GM12878 (cell line): ENCODE measurements around the gene SFXN5.

ENCODE experiments used
- ATF3 ChIP-seq: IDR thresholded peaks from 2 replicates; pipeline ENCODE4 v1.6.1; 2011; ENCODE audit warnings: low read depth, mild to moderate bottlenecking, low read length, moderate library complexity, borderline replicate concordance; ENCODE audit errors: extremely low read depth
- CREM ChIP-seq: IDR thresholded peaks from 2 replicates; pipeline ENCODE4 v1.6.1; 2014; ENCODE audit warnings: antibody characterized with exemption, low read depth
- CTCF ChIP-seq, 3 experiments: IDR thresholded peaks in 2 of 3; conservative IDR thresholded peaks in 1 of 3; 2 replicates each; pipeline ENCODE4 v1.5.1; 2011; ENCODE audit warnings: low read depth in 3 of 3, low read length in 3 of 3, mild to moderate bottlenecking in 3 of 3, control low read depth in 2 of 3, moderate library complexity in 2 of 3, inconsistent platforms in 1 of 3, mixed read lengths in 1 of 3; ENCODE audit not compliant: control insufficient read depth in 2 of 3, insufficient read depth in 1 of 3; ENCODE audit errors: extremely low read depth in 1 of 3
- DPF2 ChIP-seq: fragments of 450-650 bp; IDR thresholded peaks from 2 replicates; pipeline ENCODE4 v1.6.1; 2017; ENCODE audit warnings: mild to moderate bottlenecking
- ETV6 ChIP-seq, 2 experiments: fragments of 450-650 bp in 1 of 2; IDR thresholded peaks in 1 of 2; conservative IDR thresholded peaks in 1 of 2; 2 replicates each; pipeline ENCODE4 v1.6.1; 2014; ENCODE audit warnings: antibody characterized with exemption in 1 of 2, borderline replicate concordance in 1 of 2, low read depth in 1 of 2, mild to moderate bottlenecking in 1 of 2, moderate library complexity in 1 of 2
- EZH2 ChIP-seq: IDR thresholded peaks from 2 replicates; pipeline ENCODE4 v1.6.1; 2012; ENCODE audit warnings: low read depth, mild to moderate bottlenecking, control low read depth, inconsistent platforms, low read length, borderline replicate concordance; ENCODE audit not compliant: control insufficient read depth
- MAX ChIP-seq: IDR thresholded peaks from 2 replicates; pipeline ENCODE4 v1.6.1; 2012; ENCODE audit warnings: low read depth, low read length, improper control_type of control experiment
- SIX5 ChIP-seq: IDR thresholded peaks from 2 replicates; pipeline ENCODE4 v1.6.1; 2011; ENCODE audit warnings: mild to moderate bottlenecking, low read depth, low read length, moderate library complexity; ENCODE audit not compliant: severe bottlenecking
- SUZ12 ChIP-seq: fragments of 200-600 bp; sonication (generic); IDR thresholded peaks from one replicate; pipeline ENCODE4 v1.6.1; 2018; ENCODE audit warnings: antibody characterized with exemption, mild to moderate bottlenecking; ENCODE audit not compliant: unreplicated experiment
- USF2 ChIP-seq: IDR thresholded peaks from 2 replicates; pipeline ENCODE4 v1.6.1; 2011; ENCODE audit warnings: low read depth, low read length, improper control_type of control experiment, borderline replicate concordance
- TF ChIP-seq, protein P1 (sequence below): IDR thresholded peaks from 2 replicates; pipeline ENCODE4 v1.6.1; 2012; ENCODE audit warnings: improper control_type of control experiment, low read depth, low read length; ENCODE audit not compliant: insufficient replicate concordance
- TF ChIP-seq, protein P2 (sequence below): fragments of 450-650 bp; formaldehyde crosslinking; IDR thresholded peaks from 2 replicates; pipeline ENCODE4 v1.5.0; 2022; ENCODE audit warnings: mild to moderate bottlenecking, missing genetic modification characterization

DNA sequence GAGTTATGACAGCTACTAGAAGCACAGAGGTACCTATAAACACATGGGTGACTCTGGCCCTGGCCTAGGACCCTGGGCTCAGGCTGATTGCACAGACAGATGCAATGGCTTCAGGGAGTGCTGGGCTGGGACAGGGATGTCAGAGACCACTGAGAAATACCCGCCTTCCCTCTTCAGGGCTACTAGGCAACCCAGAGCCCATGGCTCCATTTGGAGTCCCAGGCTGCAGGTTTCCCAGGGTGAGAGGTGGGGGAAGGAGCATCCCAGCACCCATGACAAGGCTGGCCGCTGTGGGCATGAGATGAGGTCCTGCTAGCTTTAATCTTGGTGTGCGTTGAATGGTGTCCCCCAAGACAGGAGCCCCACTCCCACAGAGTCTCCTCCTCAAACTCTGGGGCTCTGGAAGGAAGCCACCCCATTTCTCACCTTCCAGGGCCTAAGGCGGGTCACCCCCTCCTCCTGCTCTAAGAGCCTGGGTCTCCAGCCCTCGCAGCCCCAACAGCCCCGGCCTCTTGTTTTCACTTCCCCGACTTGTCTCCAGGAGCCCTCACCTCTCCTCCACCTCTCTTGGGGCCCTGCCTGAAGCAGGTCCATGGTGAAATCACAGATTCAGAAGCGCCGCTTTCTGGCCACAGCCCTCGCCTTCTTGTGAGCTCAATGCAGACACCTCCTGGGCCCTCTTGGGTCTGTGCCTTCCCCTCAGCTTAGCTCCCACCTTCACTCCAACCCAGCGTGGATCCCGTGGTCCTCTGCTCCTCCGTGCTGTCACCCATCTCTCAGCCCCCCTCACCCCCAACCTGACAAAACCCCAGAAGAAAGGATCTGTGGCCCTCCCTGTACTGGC lies 112.7 kb downstream of the SFXN5 start:
- TF ChIP-seq USF2, result no peak
- TF ChIP-seq ETV6 (conservative IDR thresholded peaks at IDR 0.05 in 1 of 2, IDR thresholded peaks at IDR 0.05 in 1 of 2; ENCODE audit: borderline replicate concordance in 1 of 2, low read depth in 1 of 2), result no peak
- TF ChIP-seq, protein P1, sequence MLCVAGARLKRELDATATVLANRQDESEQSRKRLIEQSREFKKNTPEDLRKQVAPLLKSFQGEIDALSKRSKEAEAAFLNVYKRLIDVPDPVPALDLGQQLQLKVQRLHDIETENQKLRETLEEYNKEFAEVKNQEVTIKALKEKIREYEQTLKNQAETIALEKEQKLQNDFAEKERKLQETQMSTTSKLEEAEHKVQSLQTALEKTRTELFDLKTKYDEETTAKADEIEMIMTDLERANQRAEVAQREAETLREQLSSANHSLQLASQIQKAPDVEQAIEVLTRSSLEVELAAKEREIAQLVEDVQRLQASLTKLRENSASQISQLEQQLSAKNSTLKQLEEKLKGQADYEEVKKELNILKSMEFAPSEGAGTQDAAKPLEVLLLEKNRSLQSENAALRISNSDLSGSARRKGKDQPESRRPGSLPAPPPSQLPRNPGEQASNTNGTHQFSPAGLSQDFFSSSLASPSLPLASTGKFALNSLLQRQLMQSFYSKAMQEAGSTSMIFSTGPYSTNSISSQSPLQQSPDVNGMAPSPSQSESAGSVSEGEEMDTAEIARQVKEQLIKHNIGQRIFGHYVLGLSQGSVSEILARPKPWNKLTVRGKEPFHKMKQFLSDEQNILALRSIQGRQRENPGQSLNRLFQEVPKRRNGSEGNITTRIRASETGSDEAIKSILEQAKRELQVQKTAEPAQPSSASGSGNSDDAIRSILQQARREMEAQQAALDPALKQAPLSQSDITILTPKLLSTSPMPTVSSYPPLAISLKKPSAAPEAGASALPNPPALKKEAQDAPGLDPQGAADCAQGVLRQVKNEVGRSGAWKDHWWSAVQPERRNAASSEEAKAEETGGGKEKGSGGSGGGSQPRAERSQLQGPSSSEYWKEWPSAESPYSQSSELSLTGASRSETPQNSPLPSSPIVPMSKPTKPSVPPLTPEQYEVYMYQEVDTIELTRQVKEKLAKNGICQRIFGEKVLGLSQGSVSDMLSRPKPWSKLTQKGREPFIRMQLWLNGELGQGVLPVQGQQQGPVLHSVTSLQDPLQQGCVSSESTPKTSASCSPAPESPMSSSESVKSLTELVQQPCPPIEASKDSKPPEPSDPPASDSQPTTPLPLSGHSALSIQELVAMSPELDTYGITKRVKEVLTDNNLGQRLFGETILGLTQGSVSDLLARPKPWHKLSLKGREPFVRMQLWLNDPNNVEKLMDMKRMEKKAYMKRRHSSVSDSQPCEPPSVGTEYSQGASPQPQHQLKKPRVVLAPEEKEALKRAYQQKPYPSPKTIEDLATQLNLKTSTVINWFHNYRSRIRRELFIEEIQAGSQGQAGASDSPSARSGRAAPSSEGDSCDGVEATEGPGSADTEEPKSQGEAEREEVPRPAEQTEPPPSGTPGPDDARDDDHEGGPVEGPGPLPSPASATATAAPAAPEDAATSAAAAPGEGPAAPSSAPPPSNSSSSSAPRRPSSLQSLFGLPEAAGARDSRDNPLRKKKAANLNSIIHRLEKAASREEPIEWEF, result no peak
- TF ChIP-seq MAX, result no peak
- no peak for TF ChIP-seq SUZ12
- TF ChIP-seq DPF2, result no peak
- TF ChIP-seq SIX5, result no peak
- TF ChIP-seq CTCF (IDR thresholded peaks at IDR 0.05 in 2 of 3, conservative IDR thresholded peaks at IDR 0.05 in 1 of 3; ENCODE audit: control insufficient read depth in 2 of 3, extremely low read depth in 1 of 3, insufficient read depth in 1 of 3, low read depth in 3 of 3, low read length in 3 of 3), result no peak
- TF ChIP-seq, protein P2, sequence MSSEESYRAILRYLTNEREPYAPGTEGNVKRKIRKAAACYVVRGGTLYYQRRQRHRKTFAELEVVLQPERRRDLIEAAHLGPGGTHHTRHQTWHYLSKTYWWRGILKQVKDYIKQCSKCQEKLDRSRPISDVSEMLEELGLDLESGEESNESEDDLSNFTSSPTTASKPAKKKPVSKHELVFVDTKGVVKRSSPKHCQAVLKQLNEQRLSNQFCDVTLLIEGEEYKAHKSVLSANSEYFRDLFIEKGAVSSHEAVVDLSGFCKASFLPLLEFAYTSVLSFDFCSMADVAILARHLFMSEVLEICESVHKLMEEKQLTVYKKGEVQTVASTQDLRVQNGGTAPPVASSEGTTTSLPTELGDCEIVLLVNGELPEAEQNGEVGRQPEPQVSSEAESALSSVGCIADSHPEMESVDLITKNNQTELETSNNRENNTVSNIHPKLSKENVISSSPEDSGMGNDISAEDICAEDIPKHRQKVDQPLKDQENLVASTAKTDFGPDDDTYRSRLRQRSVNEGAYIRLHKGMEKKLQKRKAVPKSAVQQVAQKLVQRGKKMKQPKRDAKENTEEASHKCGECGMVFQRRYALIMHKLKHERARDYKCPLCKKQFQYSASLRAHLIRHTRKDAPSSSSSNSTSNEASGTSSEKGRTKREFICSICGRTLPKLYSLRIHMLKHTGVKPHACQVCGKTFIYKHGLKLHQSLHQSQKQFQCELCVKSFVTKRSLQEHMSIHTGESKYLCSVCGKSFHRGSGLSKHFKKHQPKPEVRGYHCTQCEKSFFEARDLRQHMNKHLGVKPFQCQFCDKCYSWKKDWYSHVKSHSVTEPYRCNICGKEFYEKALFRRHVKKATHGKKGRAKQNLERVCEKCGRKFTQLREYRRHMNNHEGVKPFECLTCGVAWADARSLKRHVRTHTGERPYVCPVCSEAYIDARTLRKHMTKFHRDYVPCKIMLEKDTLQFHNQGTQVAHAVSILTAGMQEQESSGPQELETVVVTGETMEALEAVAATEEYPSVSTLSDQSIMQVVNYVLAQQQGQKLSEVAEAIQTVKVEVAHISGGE (CRISPR knock-in tag), result no peak
- no peak for TF ChIP-seq EZH2
- no peak for TF ChIP-seq CREM
- no peak for TF ChIP-seq ATF3
